Peyer's patch (tissue), 4 donors: ENCODE measurements around the gene CDON. TPM values are rescaled to one million over a fixed set of nuclear protein-coding genes. Genes with fewer than 3 reads are reported as not detected.

Experiments used
- DNase-seq, 3 donors: peaks; one replicate each; pipeline ENCODE4 v3.0.0-alpha.2; 2017 to 2019
- H3K27ac ChIP-seq, 4 donors: fragments of 200-600 bp; sonication (generic); one replicate each; pipeline ENCODE4 v1.5.1; 2016 to 2019
- H3K27me3 ChIP-seq, 2 donors: fragments of 200-600 bp; sonication (generic); one replicate each; pipeline ENCODE4 v1.5.1; 2019
- H3K36me3 ChIP-seq, 3 donors: fragments of 200-600 bp; sonication (generic); one replicate each; pipeline ENCODE4 v1.5.1; 2016 to 2019
- H3K4me1 ChIP-seq, 4 donors: fragments of 200-600 bp; sonication (generic); one replicate each; pipeline ENCODE4 v1.5.1; 2016 to 2019
- H3K4me3 ChIP-seq, 4 donors: fragments of 200-600 bp; sonication (generic); 1 replicate in 3 of 4; 2 replicates in 1 of 4; pipeline ENCODE4 v1.5.1; 2016 to 2019; ENCODE audit warnings: mild to moderate bottlenecking in 1 of 4
- H3K9me3 ChIP-seq, 4 donors: fragments of 200-600 bp; sonication (generic); one replicate each; pipeline ENCODE4 v1.5.1; 2016 to 2019; ENCODE audit warnings: mild to moderate bottlenecking in 1 of 4
- CTCF ChIP-seq, 6 experiments: fragments of 450-650 bp in 4 of 6; fragments of 200-600 bp in 2 of 6; sonication (generic) in 1 of 6; IDR thresholded peaks; one replicate each; pipeline ENCODE4 v1.5.1; 2017 to 2019; ENCODE audit warnings: antibody characterized with exemption in 6 of 6, mild to moderate bottlenecking in 3 of 6, moderate library complexity in 1 of 6
- POLR2A ChIP-seq, 2 donors: fragments of 450-650 bp; IDR thresholded peaks; one replicate each; pipeline ENCODE4 v1.5.1; 2017; ENCODE audit warnings: antibody characterized with exemption in 2 of 2, mild to moderate bottlenecking in 2 of 2, moderate library complexity in 2 of 2
- total RNA-seq, 4 donors: library from RNA; depleted of rRNA; stranded (reverse); fragments of >200 nt; gene quantifications; one replicate each; pipeline ENCODE4 v1.1.0, GENCODE V29; 2016

CDON gene
- total RNA-seq, 4 donors from 2014 or later = 1.9 to 8.0 (median 3.8) TPM

GRCh38 chr11:126082251-126083109 is 19.8 kb upstream of the CDON start:
- Histone ChIP-seq H3K4me3 (no peak overlapping the region), H3K27me3 (no peaks in the 10 kb centered on the region), H3K9me3 (no peaks in the 10 kb centered on the region), H3K27ac (no peak overlapping the region), H3K4me1 (no peaks in the 10 kb centered on the region), H3K36me3 (no peaks in the 10 kb centered on the region)
- DNase-seq = no peak
- TF ChIP-seq POLR2A (IDR thresholded peaks at IDR 0.05) (no peak), CTCF (IDR thresholded peaks at IDR 0.05) (no peak)

- Histone ChIP-seq H3K27ac (no peak overlapping the region), H3K9me3 (no peaks in the 10 kb centered on the region), H3K36me3 (no peaks in the 10 kb centered on the region), H3K4me1 (no peaks in the 10 kb centered on the region), H3K27me3 (no peaks in the 10 kb centered on the region), H3K4me3 (no peak overlapping the region)
- no peak for TF ChIP-seq POLR2A (IDR thresholded peaks at IDR 0.05)
- no peak for TF ChIP-seq CTCF (IDR thresholded peaks at IDR 0.05)
- no peak for DNase-seq
These were observed 19.2 kb upstream of the CDON start for GRCh38 chr11:126081915-126082250.

- Histone ChIP-seq H3K4me3 (no peak overlapping the region), H3K27ac (no peak overlapping the region), H3K36me3 (no peaks in the 10 kb centered on the region), H3K27me3 (no peaks in the 10 kb centered on the region), H3K4me1 (no peaks in the 10 kb centered on the region), H3K9me3 (no peaks in the 10 kb centered on the region)
- TF ChIP-seq CTCF (IDR thresholded peaks at IDR 0.05) (no peak), POLR2A (IDR thresholded peaks at IDR 0.05) (no peak)
- no peak for DNase-seq
These were observed 17.7 kb upstream of the CDON start for GRCh38 chr11:126080161-126080941.

- TF ChIP-seq POLR2A (IDR thresholded peaks at IDR 0.05) (no peak), CTCF (IDR thresholded peaks at IDR 0.05) (no peak)
- H3K9me3 ChIP-seq = no peaks in the 10 kb centered on the region
- DNase-seq = no peak
- no peak overlapping the region for H3K27ac ChIP-seq
- H3K36me3 ChIP-seq = no peaks in the 10 kb centered on the region
- H3K4me3 ChIP-seq = no peak overlapping the region
- no peaks in the 10 kb centered on the region for H3K27me3 ChIP-seq
- no peaks in the 10 kb centered on the region for H3K4me1 ChIP-seq
These were observed 17.0 kb upstream of the CDON start for GRCh38 chr11:126079621-126080124.

GRCh38 chr11:126076641-126077040 is 14.0 kb upstream of the CDON start:
- no peaks in the 10 kb centered on the region for H3K36me3 ChIP-seq
- no peaks in the 10 kb centered on the region for H3K27me3 ChIP-seq
- no peaks in the 10 kb centered on the region for H3K4me1 ChIP-seq
- TF ChIP-seq CTCF (IDR thresholded peaks at IDR 0.05) (no peak), POLR2A (IDR thresholded peaks at IDR 0.05) (no peak)
- DNase-seq = no peak
- H3K27ac ChIP-seq = no peak overlapping the region
- no peak overlapping the region for H3K4me3 ChIP-seq
- H3K9me3 ChIP-seq = no peaks in the 10 kb centered on the region
